Mammary epithelial cell (primary cell): Measurements from ENCODE around the gene ITLN1.

Experiments
- CTCF ChIP-seq, 2 donors: IDR thresholded peaks in 1 of 2; conservative IDR thresholded peaks in 1 of 2; 2 replicates each; pipeline ENCODE4 v1.5.1; 2011 to 2012; ENCODE audit warnings: inconsistent platforms in 2 of 2, low read length in 2 of 2, mild to moderate bottlenecking in 2 of 2, control low read depth in 1 of 2, low read depth in 1 of 2; ENCODE audit not compliant: insufficient read depth in 1 of 2; ENCODE audit errors: extremely low read depth in 1 of 2
- EZH2 ChIP-seq: IDR thresholded peaks from 2 replicates; pipeline ENCODE4 v1.6.1; 2012; ENCODE audit warnings: low read length, inconsistent platforms, borderline replicate concordance

GRCh38 chr1:160882582-160882981 is 2.4 kb downstream of the ITLN1 start:
- no peak for TF ChIP-seq CTCF (conservative IDR thresholded peaks at IDR 0.05 in 1 of 2, IDR thresholded peaks at IDR 0.05 in 1 of 2; ENCODE audit: extremely low read depth in 1 of 2, insufficient read depth in 1 of 2, low read depth in 1 of 2, low read length in 2 of 2)
- TF ChIP-seq EZH2: no peak
